RWPE2 (cell line): Measurements from ENCODE around the gene COPS7B.

ENCODE experiments used
- ATAC-seq: fragments of 200-7000 bp; cut with Tn5 transposase; 3 replicates; pipeline ENCODE4 v1.9.1; 2021; ENCODE audit warnings: low read depth
- DNase-seq: peaks from one replicate; pipeline ENCODE4 v3.0.0-alpha.2; 2020; ENCODE audit warnings: low spot score
- H3K27ac ChIP-seq: fragments of 450-650 bp; 2 replicates; pipeline ENCODE4 v1.5.1; 2017; ENCODE audit warnings: mild to moderate bottlenecking; ENCODE audit not compliant: poor library complexity, severe bottlenecking
- H3K27me3 ChIP-seq: fragments of 250-450 bp; sonication (Bioruptor Pico); 2 replicates; pipeline ENCODE4 v1.5.1; 2021; ENCODE audit warnings: mild to moderate bottlenecking, moderate library complexity; ENCODE audit not compliant: insufficient read depth, poor library complexity, severe bottlenecking
- H3K36me3 ChIP-seq: fragments of 250-450 bp; sonication (Bioruptor Pico); 2 replicates; pipeline ENCODE4 v1.5.1; 2020; ENCODE audit warnings: low read depth, mild to moderate bottlenecking, moderate library complexity
- H3K4me1 ChIP-seq: fragments of 250-450 bp; sonication (Bioruptor Pico); 2 replicates; pipeline ENCODE4 v1.5.1; 2021; ENCODE audit warnings: mild to moderate bottlenecking, moderate library complexity; ENCODE audit not compliant: insufficient read depth, poor library complexity, severe bottlenecking
- H3K4me3 ChIP-seq: fragments of 250-450 bp; sonication (Bioruptor Pico); 2 replicates; pipeline ENCODE4 v1.5.1; 2021; ENCODE audit warnings: mild to moderate bottlenecking, moderate library complexity; ENCODE audit not compliant: severe bottlenecking
- H3K9me3 ChIP-seq: fragments of 250-450 bp; sonication (Bioruptor Pico); 2 replicates; pipeline ENCODE4 v1.5.1; 2021; ENCODE audit warnings: mild to moderate bottlenecking, moderate library complexity; ENCODE audit not compliant: severe bottlenecking
- TF ChIP-seq, protein P1 (sequence below): fragments of 450-650 bp; IDR thresholded peaks from one replicate; pipeline ENCODE4 v1.5.1; 2017; ENCODE audit warnings: mild to moderate bottlenecking, moderate library complexity; ENCODE audit not compliant: poor library complexity, severe bottlenecking

COPS7B gene

DNA sequence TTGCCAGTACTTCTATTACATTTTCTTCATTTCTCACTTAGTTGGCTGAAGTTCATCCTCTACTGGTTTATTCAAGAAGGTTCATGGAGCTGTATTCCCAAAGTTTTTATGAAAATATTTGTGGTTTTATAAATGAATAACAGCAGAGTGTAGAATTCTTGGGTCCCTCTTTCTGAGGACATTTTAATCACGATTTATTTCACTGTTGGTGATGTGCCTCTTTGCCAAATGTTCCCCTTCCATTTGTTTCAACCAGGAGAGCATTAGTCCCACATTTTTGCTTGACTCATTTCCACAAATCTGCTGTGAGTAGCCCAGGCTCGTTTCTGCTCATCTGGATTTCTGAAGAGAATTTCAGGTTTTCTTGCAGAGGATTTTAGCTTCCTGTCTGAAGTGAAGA is 20.8 kb downstream of the COPS7B start:
- TF ChIP-seq, protein P1, sequence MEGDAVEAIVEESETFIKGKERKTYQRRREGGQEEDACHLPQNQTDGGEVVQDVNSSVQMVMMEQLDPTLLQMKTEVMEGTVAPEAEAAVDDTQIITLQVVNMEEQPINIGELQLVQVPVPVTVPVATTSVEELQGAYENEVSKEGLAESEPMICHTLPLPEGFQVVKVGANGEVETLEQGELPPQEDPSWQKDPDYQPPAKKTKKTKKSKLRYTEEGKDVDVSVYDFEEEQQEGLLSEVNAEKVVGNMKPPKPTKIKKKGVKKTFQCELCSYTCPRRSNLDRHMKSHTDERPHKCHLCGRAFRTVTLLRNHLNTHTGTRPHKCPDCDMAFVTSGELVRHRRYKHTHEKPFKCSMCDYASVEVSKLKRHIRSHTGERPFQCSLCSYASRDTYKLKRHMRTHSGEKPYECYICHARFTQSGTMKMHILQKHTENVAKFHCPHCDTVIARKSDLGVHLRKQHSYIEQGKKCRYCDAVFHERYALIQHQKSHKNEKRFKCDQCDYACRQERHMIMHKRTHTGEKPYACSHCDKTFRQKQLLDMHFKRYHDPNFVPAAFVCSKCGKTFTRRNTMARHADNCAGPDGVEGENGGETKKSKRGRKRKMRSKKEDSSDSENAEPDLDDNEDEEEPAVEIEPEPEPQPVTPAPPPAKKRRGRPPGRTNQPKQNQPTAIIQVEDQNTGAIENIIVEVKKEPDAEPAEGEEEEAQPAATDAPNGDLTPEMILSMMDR, result no peak
- H3K9me3 ChIP-seq, result no peaks in the 10 kb centered on the region
- H3K4me3 ChIP-seq, result no peak overlapping the region
- H3K4me1 ChIP-seq, result no peaks in the 10 kb centered on the region
- no peaks in the 10 kb centered on the region for H3K27me3 ChIP-seq
- H3K27ac ChIP-seq, result no peak overlapping the region
- H3K36me3 ChIP-seq, result peaks cover 39% of the 10 kb centered on the region
- ATAC-seq (no peak), DNase-seq (no peak)

DNA sequence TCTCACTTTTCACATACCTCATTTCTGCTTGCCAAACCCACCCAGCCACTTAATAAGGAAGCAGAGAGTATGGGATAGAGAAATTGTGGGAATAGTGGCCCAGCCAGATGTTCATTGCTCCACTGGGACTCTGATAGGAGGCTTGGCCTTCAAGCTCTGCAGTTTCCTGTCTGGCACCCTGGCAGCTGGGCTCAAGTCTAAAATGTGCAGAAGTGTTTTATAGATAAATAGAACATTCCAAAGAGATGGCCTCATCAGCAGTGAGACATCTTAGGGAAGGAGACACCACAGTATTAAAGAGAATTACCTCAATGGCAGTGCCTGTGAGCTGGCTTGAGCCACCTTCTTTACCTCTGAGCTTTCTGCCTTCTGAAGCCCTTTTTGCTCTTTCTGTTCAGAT is 24.7 kb downstream of the COPS7B start:
- peak; percentile 92 for ATAC-seq
- Histone ChIP-seq H3K36me3 (peaks cover 23% of the 10 kb centered on the region), H3K27me3 (no peaks in the 10 kb centered on the region), H3K4me1 (no peaks in the 10 kb centered on the region), H3K4me3 (no peak overlapping the region), H3K27ac (no peak overlapping the region), H3K9me3 (no peaks in the 10 kb centered on the region)
- TF ChIP-seq, protein P1, result no peak
- DNase-seq, result no peak

GRCh38 chr2:231816327-231817026 is 30.2 kb downstream of the COPS7B start:
- no peak for DNase-seq
- Histone ChIP-seq H3K9me3 (no peaks in the 10 kb centered on the region), H3K4me1 (no peaks in the 10 kb centered on the region), H3K4me3 (no peak overlapping the region), H3K36me3 (no peaks in the 10 kb centered on the region), H3K27ac (no peak overlapping the region), H3K27me3 (no peaks in the 10 kb centered on the region)
- TF ChIP-seq, protein P1, result no peak
- ATAC-seq, result no peak

DNA sequence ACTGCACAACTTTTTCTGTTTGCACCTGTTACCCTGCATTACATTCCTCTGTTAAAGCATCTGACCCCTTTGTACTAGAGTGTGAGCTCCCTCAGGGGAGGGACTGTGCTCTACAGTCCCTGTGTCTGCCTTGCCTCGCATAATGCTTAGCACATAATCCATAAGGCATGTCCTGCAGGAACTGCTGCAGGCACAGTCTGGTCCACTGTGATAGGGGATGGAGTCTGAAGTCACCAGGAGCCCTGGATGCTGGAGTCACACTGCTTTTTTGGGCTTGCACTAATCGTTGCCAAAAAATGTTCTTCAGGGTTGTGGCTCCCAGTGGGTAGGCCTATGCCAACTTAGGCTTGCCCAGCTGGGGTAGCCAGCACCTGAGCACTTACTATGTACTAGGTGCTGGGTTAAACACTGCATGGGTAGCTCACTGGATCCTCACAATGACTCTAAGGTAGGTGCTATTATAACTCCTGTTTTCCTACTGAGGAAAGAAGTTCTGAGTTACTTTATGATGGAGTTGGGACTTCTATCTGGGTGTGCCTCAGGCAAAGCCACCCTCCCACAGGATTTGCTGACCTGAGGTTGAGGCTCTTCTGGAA is 33.3 kb downstream of the COPS7B start:
- H3K4me3 ChIP-seq, result no peak overlapping the region
- no peaks in the 10 kb centered on the region for H3K4me1 ChIP-seq
- H3K27me3 ChIP-seq, result no peaks in the 10 kb centered on the region
- ATAC-seq, result peak; percentile 35; the same call in 1 of the 3 replicates
- no peaks in the 10 kb centered on the region for H3K9me3 ChIP-seq
- DNase-seq, result no peak
- H3K36me3 ChIP-seq, result no peaks in the 10 kb centered on the region
- TF ChIP-seq, protein P1, result no peak
- H3K27ac ChIP-seq, result no peak overlapping the region

- Histone ChIP-seq H3K36me3 (no peaks in the 10 kb centered on the region), H3K4me1 (no peaks in the 10 kb centered on the region), H3K27me3 (no peaks in the 10 kb centered on the region), H3K4me3 (no peak overlapping the region), H3K9me3 (no peaks in the 10 kb centered on the region), H3K27ac (no peak overlapping the region)
- DNase-seq (no peak), ATAC-seq (no peak)
- TF ChIP-seq, protein P1, result no peak
Observed at GRCh38 chr2:231820786-231821303, 34.6 kb downstream of the COPS7B start.
